ENCODE results near the gene COLEC11.
"Not testable (repeated sequence)": the region's sequence is repeated elsewhere in the genome, so short reads cannot be mapped to it uniquely, and the experiment has no call there.

The COLEC11 gene

GRCh38 chr2:3655871-3656761 lies 61.2 kb downstream of the COLEC11 start:
- no peak for DNase-seq

DNA sequence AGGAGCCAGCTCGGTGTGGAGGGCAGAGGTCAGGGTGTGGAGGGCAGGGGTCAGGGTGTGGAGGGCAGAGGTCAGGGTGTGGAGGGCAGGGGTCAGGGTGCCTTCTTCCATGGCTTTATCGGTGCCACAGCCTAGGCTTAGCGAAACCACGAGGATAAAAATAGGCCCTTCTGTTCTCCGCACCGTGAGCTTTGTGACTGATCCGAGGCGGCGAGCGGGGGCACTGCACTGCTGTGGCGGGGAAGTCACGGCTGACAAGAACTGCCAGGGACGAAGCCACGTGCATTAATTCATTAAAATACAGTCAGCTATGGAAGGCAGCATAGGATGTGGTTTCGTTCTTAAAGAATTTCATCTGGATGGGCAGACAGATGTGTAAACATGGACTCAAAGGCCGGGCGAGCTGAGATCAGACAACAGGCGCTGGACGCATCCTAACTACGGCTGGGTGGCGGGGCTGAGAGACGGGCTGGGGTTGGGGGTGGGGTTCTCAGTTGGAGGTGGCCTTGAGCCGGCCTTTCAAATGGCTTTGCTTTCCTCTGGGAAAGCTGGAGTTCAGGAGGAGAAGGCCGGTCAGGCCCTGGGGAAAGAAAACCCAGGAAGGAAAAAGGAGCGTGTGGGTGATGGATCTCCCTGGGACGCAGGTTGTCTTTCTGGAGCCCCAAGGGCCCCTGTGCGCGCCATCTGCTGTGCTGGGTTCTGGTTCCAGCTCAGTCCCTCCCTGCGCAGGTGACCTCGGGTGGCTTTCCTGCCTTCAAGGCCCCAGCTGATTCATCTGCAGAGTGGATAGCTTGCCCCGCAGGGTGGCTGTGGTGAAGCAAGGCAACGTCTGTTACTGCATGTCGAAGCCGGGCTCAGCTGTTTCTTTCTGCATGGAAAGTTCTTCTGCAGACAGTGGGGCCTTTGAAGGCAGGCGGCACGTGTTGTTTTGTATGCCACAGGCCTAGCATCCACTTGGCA lies 62.1 kb downstream of the COLEC11 start:
- DNase-seq = no peak

DNA sequence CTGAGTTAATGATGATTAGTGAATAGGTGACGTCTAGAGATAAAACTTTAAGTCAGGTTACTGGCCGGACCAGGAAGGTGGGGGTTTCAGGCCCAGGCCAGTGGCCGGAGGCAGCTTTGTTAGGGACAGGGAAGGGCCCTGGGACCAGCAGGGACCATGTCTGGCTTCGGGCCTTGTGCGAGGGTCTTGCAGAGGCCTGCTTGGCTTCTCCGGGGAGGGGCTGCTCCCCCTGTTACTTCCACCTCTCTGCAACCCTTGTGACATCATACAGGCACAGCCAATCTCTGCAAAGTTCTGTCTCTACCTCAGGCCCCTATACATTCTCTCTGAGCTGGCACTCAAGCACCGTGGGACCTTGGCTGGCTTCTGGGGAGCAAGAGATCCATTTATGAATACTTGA lies 63.0 kb downstream of the COLEC11 start, which contains the start of gene ALLC:
Gene ALLC (plus strand): TSS at position 320 of the 400 bp plus-strand sequence. CDS start 12,958 bp downstream, outside the sequence.
- DNase-seq = no peak

DNA sequence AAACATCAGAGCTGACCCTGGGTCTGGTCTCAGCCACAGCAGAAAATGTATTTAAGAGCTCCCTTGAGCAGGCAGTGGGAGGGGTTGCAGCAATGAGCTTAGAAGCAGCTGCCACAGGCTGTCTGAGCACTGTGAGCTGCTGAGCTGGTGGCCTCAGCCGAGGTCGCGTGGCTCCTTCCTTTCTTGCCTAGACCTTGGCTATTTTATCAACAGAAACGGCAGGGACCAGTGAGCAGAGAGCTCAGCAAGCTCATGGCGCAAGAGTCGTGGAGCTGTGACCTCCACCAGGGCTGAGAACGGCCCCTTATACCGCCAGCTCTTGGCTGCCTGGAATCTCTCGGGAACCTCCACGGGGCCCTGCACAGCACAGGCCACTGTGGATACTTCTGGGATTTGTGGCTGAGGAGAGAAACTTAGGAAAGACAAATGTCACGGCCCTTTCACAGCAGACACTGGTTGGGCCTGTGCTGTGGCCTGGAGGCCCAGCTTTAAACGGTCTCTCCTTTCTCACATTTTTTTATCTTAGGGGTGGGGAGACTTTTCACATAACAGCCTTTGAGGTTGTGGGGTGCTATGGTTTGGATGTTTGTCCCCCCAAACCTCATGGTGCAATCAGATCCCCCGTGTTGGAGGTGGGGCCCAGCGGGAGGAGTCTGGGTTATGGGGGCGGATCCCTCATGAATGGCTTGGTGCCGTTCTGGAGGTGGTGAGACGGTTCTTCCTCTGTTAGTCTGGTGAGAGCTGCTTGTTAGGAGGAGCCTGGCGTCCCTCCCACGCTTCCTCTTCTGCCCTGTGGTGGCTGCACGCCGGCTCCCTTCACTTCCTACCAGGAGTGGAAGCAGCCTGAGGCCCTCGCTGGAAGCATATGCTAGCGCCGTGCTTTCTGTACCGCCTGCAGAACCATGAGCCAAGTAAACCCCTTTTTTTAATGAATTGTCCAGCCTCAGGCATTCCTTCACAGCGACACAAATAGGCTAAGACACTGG lies 64.8 kb downstream of the COLEC11 start:
- DNase-seq = no peak

DNA sequence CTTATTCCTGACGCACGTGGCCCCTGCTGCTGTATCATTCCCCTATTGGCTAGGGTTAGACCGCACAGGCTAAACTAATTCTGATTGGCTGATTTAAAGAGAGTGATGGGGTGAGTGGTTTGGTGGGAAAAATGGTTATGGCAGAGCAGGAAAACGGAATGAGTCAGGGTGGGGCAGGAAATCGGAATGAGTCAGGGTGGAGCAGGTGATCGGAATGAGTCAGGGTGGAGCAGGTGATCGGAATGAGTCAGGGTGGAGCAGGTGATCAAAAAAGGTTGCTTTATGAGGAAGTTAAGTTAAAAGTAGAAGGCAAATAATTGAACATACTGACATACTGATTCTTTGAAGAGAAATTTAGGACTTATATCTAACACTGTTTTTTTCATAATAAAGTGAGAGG lies 65.7 kb downstream of the COLEC11 start:
- DNase-seq = not testable (repeated sequence)

GRCh38 chr2:3661149-3661660 lies 66.3 kb downstream of the COLEC11 start:
- no peak for DNase-seq

DNA sequence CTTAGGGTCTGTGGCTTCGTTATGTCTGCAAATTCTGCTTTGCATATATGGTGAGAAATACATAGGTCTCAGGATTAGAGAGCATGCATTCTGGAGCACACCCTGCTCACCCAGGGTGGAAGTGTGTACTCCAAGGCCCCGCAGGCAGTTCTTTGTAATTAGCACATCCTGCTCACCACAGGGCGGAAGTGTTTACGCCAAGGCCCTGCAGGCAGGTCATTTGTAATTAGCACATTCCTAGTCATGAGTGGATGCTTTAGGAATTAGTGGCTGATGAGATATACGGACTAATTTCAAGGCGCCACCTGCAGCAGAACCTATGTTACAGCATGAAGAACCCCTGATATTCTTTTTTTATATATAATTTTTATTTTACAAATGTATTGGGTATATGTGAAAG lies 67.3 kb downstream of the COLEC11 start:
- no peak for DNase-seq

GRCh38 chr2:3664118-3664517 lies 69.2 kb downstream of the COLEC11 start:
- no peak for DNase-seq

GRCh38 chr2:3664925-3665324 lies 70.0 kb downstream of the COLEC11 start:
- no peak for DNase-seq

GRCh38 chr2:3665886-3666612 lies 71.1 kb downstream of the COLEC11 start:
- DNase-seq = no peak

- no peak for DNase-seq
Measured at GRCh38 chr2:3666613-3666975, 71.7 kb downstream of the COLEC11 start.

DNA sequence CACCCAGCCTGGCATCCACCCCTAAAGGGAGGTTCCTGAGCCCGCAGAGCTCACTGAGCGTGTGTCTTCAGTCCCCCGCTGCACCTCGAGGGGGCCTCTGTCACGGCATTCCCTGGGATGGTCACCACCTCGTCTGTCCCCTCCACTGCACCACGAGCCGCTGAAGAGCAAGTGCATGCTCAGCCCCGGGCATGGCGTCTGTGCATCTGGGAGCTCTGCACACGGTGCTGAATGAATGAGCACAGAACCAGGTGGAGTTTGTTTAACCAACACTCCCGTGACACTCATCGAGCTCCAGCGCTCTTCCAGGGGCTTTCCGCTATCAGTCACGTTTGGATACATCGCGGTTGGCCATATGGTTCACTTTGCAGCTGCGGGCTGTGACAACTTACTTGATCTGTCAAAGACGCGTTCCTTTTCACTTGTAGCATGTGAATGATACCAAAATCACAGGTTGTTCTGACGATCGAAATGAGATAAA lies 72.3 kb downstream of the COLEC11 start:
- no peak for DNase-seq

GRCh38 chr2:3669656-3670055 lies 74.7 kb downstream of the COLEC11 start:
- no peak for DNase-seq

DNA sequence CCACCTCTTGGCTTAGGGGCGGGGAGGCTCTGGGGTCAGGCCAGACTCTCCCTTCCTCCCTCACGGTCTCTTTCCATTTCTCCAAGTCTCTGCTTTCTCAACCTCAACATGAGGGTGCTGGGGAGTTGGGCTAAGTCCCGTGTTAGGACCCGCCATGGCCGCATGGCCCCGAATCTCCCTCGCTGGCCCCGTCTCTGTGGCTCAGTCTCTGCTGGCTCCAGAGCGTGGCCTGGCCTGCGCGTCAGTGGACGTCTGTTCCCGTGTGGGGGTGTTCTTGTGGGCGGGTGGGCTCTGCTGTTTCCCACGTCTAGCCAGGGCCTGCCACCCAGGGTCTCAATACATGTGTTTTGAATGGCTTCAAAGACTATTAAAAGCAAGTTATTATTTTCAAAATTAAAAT lies 75.5 kb downstream of the COLEC11 start:
- no peak for DNase-seq

- no peak for DNase-seq
Measured at GRCh38 chr2:3670941-3671340, 76.0 kb downstream of the COLEC11 start.

DNA sequence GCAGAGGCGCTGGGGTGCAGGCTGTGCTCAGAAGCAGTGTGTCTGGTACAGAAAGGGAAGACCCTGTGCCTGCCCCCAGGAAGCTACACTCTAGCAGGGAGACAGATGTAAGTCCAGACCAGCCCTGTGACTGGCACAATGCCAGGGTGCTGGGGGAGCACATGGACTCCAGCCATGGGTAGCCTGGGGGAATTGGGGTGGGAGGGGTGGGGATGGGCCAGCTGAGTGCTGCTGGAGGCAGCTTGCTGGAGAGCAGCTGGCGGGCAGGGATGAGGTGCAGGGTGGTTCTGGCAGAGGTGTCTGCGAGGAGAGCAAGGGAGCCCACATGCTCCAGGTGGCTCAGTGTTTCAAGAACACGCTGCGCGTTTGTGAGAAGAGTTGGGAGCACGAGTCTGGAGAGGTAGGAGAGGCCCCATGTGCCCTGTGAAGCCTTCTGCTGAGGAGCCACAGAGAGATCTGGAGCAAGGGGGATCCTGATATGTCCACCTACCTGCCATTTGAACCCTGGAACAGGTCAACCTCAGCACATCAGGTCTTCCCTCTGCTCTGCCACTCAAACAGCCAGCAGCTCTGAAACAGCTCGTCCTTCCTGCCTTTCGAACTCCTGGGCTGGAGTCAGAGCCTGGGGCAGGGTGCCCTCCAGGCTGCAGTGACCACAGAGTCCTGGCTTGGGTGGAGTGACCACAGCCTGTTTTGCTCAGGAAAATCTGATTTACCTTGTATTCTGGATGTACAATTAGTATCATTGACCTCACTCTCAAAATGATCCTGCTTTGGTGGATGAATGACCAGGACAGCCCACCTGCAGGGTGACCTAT lies 78.2 kb downstream of the COLEC11 start:
- DNase-seq = no peak

- no peak for DNase-seq
Measured at GRCh38 chr2:3674066-3674845, 79.3 kb downstream of the COLEC11 start.

GRCh38 chr2:3675687-3676086 lies 80.8 kb downstream of the COLEC11 start:
- no peak for DNase-seq

DNA sequence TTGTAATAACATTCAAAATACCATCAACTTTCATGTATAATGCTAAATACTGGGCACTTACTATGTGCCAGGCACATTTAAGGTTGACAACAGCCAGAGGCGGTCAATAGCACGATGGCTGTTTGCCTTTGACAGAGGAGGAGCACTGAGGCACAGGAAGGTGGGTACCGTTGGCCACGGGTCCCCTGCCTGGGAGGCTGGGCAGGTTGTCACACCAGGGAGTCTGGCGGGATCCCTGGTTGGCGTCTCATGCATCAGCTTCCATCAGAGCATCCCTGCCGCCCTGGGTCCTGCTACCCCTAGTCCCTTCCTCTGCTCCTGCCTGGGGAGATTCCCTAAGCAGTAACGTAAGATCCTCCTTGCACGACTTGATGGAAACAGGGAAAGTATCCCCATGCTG lies 82.5 kb downstream of the COLEC11 start:
- no peak for DNase-seq

DNA sequence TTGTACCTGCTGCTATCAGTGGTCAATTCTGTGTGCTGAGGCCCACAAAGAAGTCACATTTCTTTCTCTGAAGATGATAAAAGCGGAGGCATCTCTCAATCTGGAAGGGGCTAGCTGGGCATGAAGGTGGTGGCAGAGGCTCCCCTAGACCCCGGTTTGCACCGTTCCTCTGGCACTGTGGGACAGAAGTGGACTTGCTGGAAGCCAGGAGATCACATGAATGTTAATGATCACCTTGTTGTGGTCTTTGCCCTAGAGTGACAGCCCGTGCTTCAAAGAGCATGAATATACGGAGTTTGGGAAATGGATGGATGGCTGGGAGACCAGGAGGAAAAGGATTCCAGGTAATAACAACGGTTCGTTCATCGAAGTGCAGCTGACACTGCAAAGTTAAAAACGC lies 83.3 kb downstream of the COLEC11 start:
- DNase-seq = no peak
